GM23338 (cell line): ENCODE measurements around the gene DFFB. TPM values are rescaled to one million over a fixed set of nuclear protein-coding genes. Genes with fewer than 3 reads are reported as not detected.

Source experiments
- ATAC-seq: fragments of 200-7000 bp; cut with Tn5 transposase; 3 replicates; pipeline ENCODE4 v1.9.1; 2020
- DNase-seq: peaks from one replicate; pipeline ENCODE4 v3.0.0-alpha.2; 2015; ENCODE audit warnings: low spot score
- H2AFZ ChIP-seq: fragments of 200-600 bp; sonication (generic); 2 replicates; pipeline ENCODE4 v1.8.0; 2016; ENCODE audit warnings: antibody characterized with exemption, mild to moderate bottlenecking, moderate library complexity
- H3F3A ChIP-seq: fragments of 200-600 bp; sonication (generic); replicated peaks from 2 replicates; pipeline ENCODE4 v1.8.0; 2017; ENCODE audit warnings: antibody characterized with exemption, mixed run types, low read depth
- H3K27ac ChIP-seq: fragments of 200-600 bp; sonication (generic); 2 replicates; pipeline ENCODE4 v1.6.1; 2016; ENCODE audit warnings: low read depth
- H3K27me3 ChIP-seq: fragments of 200-600 bp; sonication (generic); 2 replicates; pipeline ENCODE4 v1.8.0; 2016; ENCODE audit warnings: mild to moderate bottlenecking, mixed run types, moderate library complexity; ENCODE audit not compliant: insufficient read depth
- H3K36me3 ChIP-seq: fragments of 200-600 bp; sonication (generic); 2 replicates; pipeline ENCODE4 v1.8.0; 2016; ENCODE audit warnings: mild to moderate bottlenecking; ENCODE audit not compliant: insufficient read depth
- H3K4me1 ChIP-seq: fragments of 200-600 bp; sonication (generic); 2 replicates; pipeline ENCODE4 v1.8.0; 2016; ENCODE audit warnings: mild to moderate bottlenecking, moderate library complexity; ENCODE audit not compliant: insufficient read depth
- H3K4me2 ChIP-seq: fragments of 200-600 bp; sonication (generic); 2 replicates; pipeline ENCODE4 v1.7.1; 2017; ENCODE audit warnings: mixed run types
- H3K4me3 ChIP-seq: fragments of 200-600 bp; sonication (generic); 2 replicates; pipeline ENCODE4 v1.6.1; 2016; ENCODE audit warnings: mixed run types
- H3K79me2 ChIP-seq: fragments of 200-600 bp; sonication (generic); replicated peaks from 2 replicates; pipeline ENCODE4 v1.8.0; 2017; ENCODE audit warnings: mild to moderate bottlenecking; ENCODE audit not compliant: insufficient read depth
- H3K9me2 ChIP-seq: fragments of 200-600 bp; sonication (generic); 2 replicates; pipeline ENCODE4 v1.8.0; 2017; ENCODE audit not compliant: insufficient read depth
- H4K20me1 ChIP-seq: fragments of 200-600 bp; sonication (generic); replicated peaks from 2 replicates; pipeline ENCODE4 v1.8.0; 2017; ENCODE audit warnings: mild to moderate bottlenecking; ENCODE audit not compliant: insufficient read depth
- H3K27ac Mint-ChIP-seq: 2 replicates; pipeline ENCODE4 v1.8.0; 2020; ENCODE audit warnings: inconsistent platforms, mild to moderate bottlenecking, moderate library complexity, mixed read lengths
- H3K27me3 Mint-ChIP-seq: 3 replicates; pipeline ENCODE4 v1.8.0; 2022; ENCODE audit warnings: low read depth, mild to moderate bottlenecking, moderate library complexity, mixed read lengths, inconsistent platforms; ENCODE audit not compliant: insufficient read depth, poor library complexity
- H3K36me3 Mint-ChIP-seq: 3 replicates; pipeline ENCODE4 v1.8.0; 2021; ENCODE audit warnings: low read depth, mild to moderate bottlenecking, inconsistent platforms, moderate library complexity, mixed read lengths
- H3K4me1 Mint-ChIP-seq: 3 replicates; pipeline ENCODE4 v1.8.0; 2020; ENCODE audit warnings: mild to moderate bottlenecking, inconsistent platforms, mixed read lengths
- H3K4me3 Mint-ChIP-seq: 3 replicates; pipeline ENCODE4 v1.8.0; 2021; ENCODE audit warnings: moderate library complexity, mild to moderate bottlenecking, inconsistent platforms, mixed read lengths
- H3K9me3 Mint-ChIP-seq: 3 replicates; pipeline ENCODE4 v1.8.0; 2020; ENCODE audit warnings: moderate library complexity, mild to moderate bottlenecking, inconsistent platforms, mixed read lengths
- CREB1 ChIP-seq: fragments of 250-450 bp; sonication (Bioruptor Pico); IDR thresholded peaks from 2 replicates; pipeline ENCODE4 v1.5.0; 2020; ENCODE audit warnings: low read depth, mild to moderate bottlenecking, moderate library complexity
- CTCF ChIP-seq, 2 experiments: fragments of 200-600 bp in 1 of 2; sonication (generic) in 1 of 2; conservative IDR thresholded peaks; 2 replicates each; pipeline versions ENCODE4 v1.5.1 to v1.6.1; 2016 to 2017; ENCODE audit warnings: antibody characterized with exemption in 2 of 2, low read depth in 2 of 2, mild to moderate bottlenecking in 2 of 2, moderate library complexity in 1 of 2
- EZH2 ChIP-seq: fragments of 200-600 bp; sonication (generic); IDR thresholded peaks from one replicate; pipeline ENCODE4 v1.8.0; 2017; ENCODE audit warnings: antibody characterized with exemption, mild to moderate bottlenecking, low read depth; ENCODE audit not compliant: unreplicated experiment
- EZH2phosphoT487 ChIP-seq: fragments of 200-600 bp; sonication (generic); IDR thresholded peaks from one replicate; pipeline ENCODE4 v1.8.1; 2018; ENCODE audit warnings: antibody characterized with exemption; ENCODE audit not compliant: unreplicated experiment
- JUNB ChIP-seq: IDR thresholded peaks from one replicate; pipeline ENCODE4 v1.6.1; 2016; ENCODE audit warnings: antibody characterized with exemption; ENCODE audit not compliant: unreplicated experiment
- POLR2AphosphoS5 ChIP-seq: IDR thresholded peaks from 2 replicates; pipeline ENCODE4 v1.6.1; 2016; ENCODE audit warnings: antibody characterized with exemption, low read depth
- REST ChIP-seq: IDR thresholded peaks from one replicate; pipeline ENCODE4 v1.6.1; 2018; ENCODE audit warnings: antibody characterized with exemption; ENCODE audit not compliant: unreplicated experiment
- STAT1 ChIP-seq: IDR thresholded peaks from one replicate; pipeline ENCODE4 v1.6.1; 2016; ENCODE audit warnings: antibody characterized with exemption; ENCODE audit not compliant: unreplicated experiment
- ZNF114 ChIP-seq: fragments of 250-450 bp; sonication (Bioruptor Pico); IDR thresholded peaks from 2 replicates; pipeline ENCODE4 v1.5.0; 2020; ENCODE audit warnings: mild to moderate bottlenecking, moderate library complexity
- ZNF331 ChIP-seq: fragments of 250-450 bp; sonication (Bioruptor Pico); IDR thresholded peaks from 2 replicates; pipeline ENCODE4 v1.5.0; 2020; ENCODE audit warnings: low read depth, mild to moderate bottlenecking, moderate library complexity
- polyA plus RNA-seq: library from polyadenylated mRNA; unstranded; fragments of >200 nt; fragmentation: Nextera tagmentation; extraction: Ambion mirVana; gene quantifications from 2 replicates; pipeline ENCODE4 v1.2.1, GENCODE V29; 2016
- total RNA-seq: library from RNA; depleted of rRNA; stranded (reverse); fragments of >200 nt; shearing (Covaris generic); gene quantifications from 2 replicates; pipeline ENCODE4 v1.2.3, GENCODE V29; 2014
- TF ChIP-seq, protein P1 (sequence below): IDR thresholded peaks from 2 replicates; pipeline ENCODE4 v1.6.1; 2016; ENCODE audit warnings: antibody characterized with exemption

The DFFB gene
- total and polyA plus RNA-seq, 2 experiments from 2014 or later = 6.5 to 18.1 TPM

DNA sequence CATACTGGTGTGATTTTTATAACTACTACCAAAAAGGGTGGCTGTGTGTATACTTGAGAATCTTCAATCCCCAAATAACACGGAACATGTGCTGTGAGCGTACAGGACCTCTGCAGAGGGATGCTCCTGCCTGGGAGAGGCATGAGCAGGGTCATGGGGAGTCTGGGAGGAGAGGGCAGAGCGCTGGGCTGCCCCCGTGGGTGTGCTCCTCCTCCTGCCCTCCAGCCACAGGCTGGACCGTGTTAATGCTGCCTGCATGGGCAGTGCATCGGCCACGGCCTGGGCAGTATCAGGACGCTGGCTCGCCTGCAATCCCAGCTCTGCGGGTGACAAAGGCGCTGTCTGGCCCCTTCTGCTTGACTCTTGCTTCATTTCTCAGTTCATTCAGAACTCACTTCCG, 6.4 kb upstream of the DFFB start:
- H3K4me3 Mint-ChIP-seq = no peak overlapping the region
- no peaks in the 10 kb centered on the region for H3K9me3 Mint-ChIP-seq
- no peak overlapping the region for H3K4me2 ChIP-seq
- H3K79me2 ChIP-seq = peaks cover 25% of the 10 kb centered on the region
- no peak overlapping the region for H3K27ac ChIP-seq
- no peaks in the 10 kb centered on the region for H3K27me3 ChIP-seq
- H3K9me2 ChIP-seq = no peaks in the 10 kb centered on the region
- H3K4me3 ChIP-seq = no peak overlapping the region
- H2AFZ ChIP-seq = no peak overlapping the region
- no peak for TF ChIP-seq EZH2phosphoT487
- TF ChIP-seq ZNF114 (CRISPR knock-in tag) = no peak
- no peak for TF ChIP-seq ZNF331 (CRISPR knock-in tag)
- no peak for TF ChIP-seq CREB1
- no peak for TF ChIP-seq EZH2
- TF ChIP-seq JUNB = no peak
- H4K20me1 ChIP-seq = no peaks in the 10 kb centered on the region; the same call in 1 of the 2 replicates
- no peaks in the 10 kb centered on the region for H3K36me3 Mint-ChIP-seq
- ATAC-seq = no peak
- H3K27ac Mint-ChIP-seq = no peak overlapping the region
- H3K27me3 Mint-ChIP-seq = peaks cover 7% of the 10 kb centered on the region
- H3F3A ChIP-seq = no peaks in the 10 kb centered on the region
- H3K4me1 Mint-ChIP-seq = peaks cover 7% of the 10 kb centered on the region; the same call in 1 of the 3 replicates
- H3K4me1 ChIP-seq = no peaks in the 10 kb centered on the region
- no peaks in the 10 kb centered on the region for H3K36me3 ChIP-seq
- DNase-seq = no peak

- Histone ChIP-seq H3K9me2 (no peaks in the 10 kb centered on the region), H3F3A (no peaks in the 10 kb centered on the region), H3K27me3 (no peaks in the 10 kb centered on the region), H3K4me1 (no peaks in the 10 kb centered on the region), H3K27ac (no peak overlapping the region), H3K4me2 (no peak overlapping the region), H4K20me1 (no peaks in the 10 kb centered on the region; the same call in 1 of the 2 replicates), H3K36me3 (no peaks in the 10 kb centered on the region), H3K79me2 (peaks cover 30% of the 10 kb centered on the region), H3K4me3 (no peak overlapping the region), H2AFZ (no peak overlapping the region)
- Mint-ChIP-seq H3K9me3 (no peaks in the 10 kb centered on the region), H3K36me3 (no peaks in the 10 kb centered on the region), H3K4me1 (peaks cover 9% of the 10 kb centered on the region; the same call in 2 of the 3 replicates), H3K27ac (no peak overlapping the region), H3K4me3 (no peak overlapping the region), H3K27me3 (peaks cover 9% of the 10 kb centered on the region)
- TF ChIP-seq, protein P1, sequence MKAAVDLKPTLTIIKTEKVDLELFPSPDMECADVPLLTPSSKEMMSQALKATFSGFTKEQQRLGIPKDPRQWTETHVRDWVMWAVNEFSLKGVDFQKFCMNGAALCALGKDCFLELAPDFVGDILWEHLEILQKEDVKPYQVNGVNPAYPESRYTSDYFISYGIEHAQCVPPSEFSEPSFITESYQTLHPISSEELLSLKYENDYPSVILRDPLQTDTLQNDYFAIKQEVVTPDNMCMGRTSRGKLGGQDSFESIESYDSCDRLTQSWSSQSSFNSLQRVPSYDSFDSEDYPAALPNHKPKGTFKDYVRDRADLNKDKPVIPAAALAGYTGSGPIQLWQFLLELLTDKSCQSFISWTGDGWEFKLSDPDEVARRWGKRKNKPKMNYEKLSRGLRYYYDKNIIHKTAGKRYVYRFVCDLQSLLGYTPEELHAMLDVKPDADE = no peak
- TF ChIP-seq CTCF (conservative IDR thresholded peaks at IDR 0.05; ENCODE audit: low read depth in 2 of 2) = no peak
- TF ChIP-seq ZNF114 (CRISPR knock-in tag) = no peak
- no peak for TF ChIP-seq JUNB
- TF ChIP-seq EZH2phosphoT487 = no peak
- TF ChIP-seq REST = no peak
- no peak for TF ChIP-seq CREB1
- TF ChIP-seq STAT1 = no peak
- TF ChIP-seq POLR2AphosphoS5 = no peak
- no peak for TF ChIP-seq EZH2
- DNase-seq (no peak), ATAC-seq (no peak)
Observed at GRCh38 chr1:3851292-3851691, 6.0 kb upstream of the DFFB start.
